GM12878 (cell line): ENCODE measurements around the gene SSH3. TPM values are rescaled to one million over a fixed set of nuclear protein-coding genes. Genes with fewer than 3 reads are reported as not detected.

ENCODE experiments used
- HDGF ChIP-seq: fragments of 450-650 bp; IDR thresholded peaks from 2 replicates; pipeline ENCODE4 v1.6.1; 2016; ENCODE audit warnings: antibody characterized with exemption
- IKZF1 ChIP-seq: fragments of 450-650 bp; conservative IDR thresholded peaks from 2 replicates; pipeline ENCODE4 v1.6.1; 2017; ENCODE audit warnings: antibody characterized with exemption, mild to moderate bottlenecking
- MTA2 ChIP-seq: fragments of 450-650 bp; IDR thresholded peaks from 2 replicates; pipeline ENCODE4 v1.6.1; 2016; ENCODE audit warnings: low read depth, mild to moderate bottlenecking, moderate library complexity
- MYC ChIP-seq: IDR thresholded peaks from 2 replicates; pipeline ENCODE4 v1.6.1; 2011; ENCODE audit warnings: mild to moderate bottlenecking, low read length, moderate library complexity, inconsistent platforms; ENCODE audit not compliant: insufficient read depth, insufficient replicate concordance, insufficient read length, severe bottlenecking
- PML ChIP-seq: IDR thresholded peaks from 2 replicates; pipeline ENCODE4 v1.6.1; 2012; ENCODE audit warnings: low read length, inconsistent platforms
- POLR2AphosphoS2 ChIP-seq: IDR thresholded peaks from 2 replicates; pipeline ENCODE4 v1.6.1; 2011; ENCODE audit warnings: low read depth, mild to moderate bottlenecking, low read length, improper control_type of control experiment, moderate library complexity
- RUNX3 ChIP-seq: IDR thresholded peaks from 2 replicates; pipeline ENCODE4 v1.6.1; 2012; ENCODE audit warnings: low read length, inconsistent platforms
- SIX5 ChIP-seq: IDR thresholded peaks from 2 replicates; pipeline ENCODE4 v1.6.1; 2011; ENCODE audit warnings: mild to moderate bottlenecking, low read depth, low read length, moderate library complexity; ENCODE audit not compliant: severe bottlenecking
- SMARCA5 ChIP-seq: fragments of 450-650 bp; IDR thresholded peaks from 2 replicates; pipeline ENCODE4 v1.6.1; 2017; ENCODE audit warnings: mild to moderate bottlenecking
- SMC3 ChIP-seq: IDR thresholded peaks from 2 replicates; pipeline ENCODE4 v1.6.1; 2011; ENCODE audit warnings: low read length, improper control_type of control experiment, borderline replicate concordance
- SPI1 ChIP-seq: IDR thresholded peaks from 2 replicates; pipeline ENCODE4 v1.6.1; 2011; ENCODE audit warnings: low read depth, mild to moderate bottlenecking, low read length, moderate library complexity, borderline replicate concordance; ENCODE audit not compliant: insufficient read depth
- SREBF1 ChIP-seq: IDR thresholded peaks from 2 replicates; pipeline ENCODE4 v1.6.1; 2012; ENCODE audit warnings: mild to moderate bottlenecking, low read length
- TCF12 ChIP-seq: IDR thresholded peaks from 2 replicates; pipeline ENCODE4 v1.6.1; 2011; ENCODE audit warnings: low read depth, mild to moderate bottlenecking, low read length
- ZNF207 ChIP-seq: fragments of 450-650 bp; IDR thresholded peaks from 2 replicates; pipeline ENCODE4 v1.6.1; 2014; ENCODE audit warnings: antibody characterized with exemption, mild to moderate bottlenecking, borderline replicate concordance
- ZNF217 ChIP-seq: fragments of 450-650 bp; IDR thresholded peaks from 2 replicates; pipeline ENCODE4 v1.6.1; 2017; ENCODE audit warnings: antibody characterized with exemption, mild to moderate bottlenecking
- polyA plus RNA-seq, 11 experiments: library from polyadenylated mRNA; depleted of rRNA in 4 of 11; unstranded in 6 of 11; stranded (reverse) in 5 of 11; fragments of >200 nt; fragmentation: Nextera tagmentation in 4 of 11; fragmentation: Illumina TruSeq in 1 of 11; extraction: Ambion mirVana in 4 of 11; extraction: Trizol in 1 of 11; gene quantifications; 1 replicate in 1 of 11; 2 replicates in 10 of 11; pipeline versions ENCODE4 v1.2.1 to v1.2.3, GENCODE V29; 2011 to 2016; ENCODE audit warnings: inconsistent platforms in 2 of 11, missing spikeins in 2 of 11, low read depth in 1 of 11
- total RNA-seq, 4 experiments: library from RNA; depleted of rRNA in 3 of 4; stranded (reverse); fragments of >200 nt in 3 of 4; fragmentation: Illumina TruSeq in 1 of 4; extraction: Trizol in 1 of 4; gene quantifications; 2 replicates each; pipeline versions ENCODE4 v1.2.1 to v1.2.3, GENCODE V29; 2013 to 2021
- TF ChIP-seq, protein P1 (sequence below): fragments of 450-650 bp; IDR thresholded peaks from 2 replicates; pipeline ENCODE4 v1.6.1; 2016; ENCODE audit warnings: mild to moderate bottlenecking, moderate library complexity, borderline replicate concordance
- TF ChIP-seq, protein P2 (sequence below): fragments of 450-650 bp; IDR thresholded peaks from 2 replicates; pipeline ENCODE4 v1.6.1; 2016; ENCODE audit warnings: mild to moderate bottlenecking
- TF ChIP-seq, protein P3 (sequence below): fragments of 450-650 bp; formaldehyde crosslinking; IDR thresholded peaks from 2 replicates; pipeline ENCODE4 v1.4.0; 2022; ENCODE audit warnings: mild to moderate bottlenecking, moderate library complexity
- TF ChIP-seq, protein P4 (sequence below): fragments of 450-650 bp; IDR thresholded peaks from 2 replicates; pipeline ENCODE4 v1.6.1; 2017; ENCODE audit warnings: low read depth, mild to moderate bottlenecking, moderate library complexity

Gene SSH3
- total and polyA plus RNA-seq, 10 of the 15 experiments (the other 5 are each of a cell fraction or from before 2014, with no cell fraction given): 0.05 to 0.83 (median 0.28) TPM; not detected in 3

DNA sequence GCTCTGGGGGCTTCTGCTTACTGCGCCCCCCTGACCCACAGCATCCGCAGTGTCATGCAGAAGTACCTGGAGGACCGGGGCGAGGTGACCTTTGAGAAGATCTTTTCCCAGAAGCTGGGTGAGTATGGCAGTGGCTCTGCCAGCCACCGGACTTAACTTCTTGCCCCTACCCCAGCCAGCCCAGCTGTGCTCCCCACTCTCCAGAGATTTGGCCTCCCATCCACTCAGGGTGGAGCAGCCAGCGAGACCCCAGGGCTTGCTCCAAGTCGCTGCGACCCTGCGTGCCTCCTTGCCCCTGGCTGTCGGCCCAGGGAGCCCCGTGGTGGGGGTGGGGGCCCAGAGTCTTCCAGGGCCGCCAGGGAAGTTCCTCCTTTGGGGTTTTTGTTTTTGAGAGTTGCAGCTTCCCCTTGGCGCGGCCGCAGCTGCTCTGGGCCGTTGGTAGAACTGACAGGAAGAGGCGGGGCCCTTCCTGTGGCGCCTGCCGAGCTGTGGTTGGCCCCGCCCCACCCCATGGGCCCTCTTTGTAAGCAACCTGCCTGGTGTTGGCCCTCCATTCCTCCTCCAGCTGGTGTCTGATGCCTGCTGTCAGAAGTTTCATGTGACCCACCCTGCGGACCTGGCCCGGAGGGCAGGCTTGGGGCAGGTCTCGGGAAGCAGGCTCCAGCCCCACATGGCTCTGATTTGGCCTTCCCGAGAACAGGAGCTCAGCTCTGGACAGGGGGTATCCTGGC is 25.9 kb upstream of the SSH3 start (continued):
- TF ChIP-seq POLR2AphosphoS2 (0 out of 2 replicates have a peak, but pooled peaks have one; percentile 25), PML (no peak), SMARCA5 (peak; percentile 60), TCF12 (peak; percentile 94), SMC3 (peak; percentile 8; the same call in 1 of the 2 replicates), SREBF1 (0 out of 2 replicates have a peak, but pooled peaks have one; percentile 33), SIX5 (no peak), RUNX3 (no peak), MYC (no peak), ZNF217 (no peak), IKZF1 (peak; percentile 97), SPI1 (peak; percentile 50; the same call in 1 of the 2 replicates), ZNF207 (peak; percentile 87; the same call in 1 of the 2 replicates), HDGF (peak; percentile 25; the same call in 1 of the 2 replicates), MTA2 (peak; percentile 36; the same call in 1 of the 2 replicates)
- TF ChIP-seq, protein P1, sequence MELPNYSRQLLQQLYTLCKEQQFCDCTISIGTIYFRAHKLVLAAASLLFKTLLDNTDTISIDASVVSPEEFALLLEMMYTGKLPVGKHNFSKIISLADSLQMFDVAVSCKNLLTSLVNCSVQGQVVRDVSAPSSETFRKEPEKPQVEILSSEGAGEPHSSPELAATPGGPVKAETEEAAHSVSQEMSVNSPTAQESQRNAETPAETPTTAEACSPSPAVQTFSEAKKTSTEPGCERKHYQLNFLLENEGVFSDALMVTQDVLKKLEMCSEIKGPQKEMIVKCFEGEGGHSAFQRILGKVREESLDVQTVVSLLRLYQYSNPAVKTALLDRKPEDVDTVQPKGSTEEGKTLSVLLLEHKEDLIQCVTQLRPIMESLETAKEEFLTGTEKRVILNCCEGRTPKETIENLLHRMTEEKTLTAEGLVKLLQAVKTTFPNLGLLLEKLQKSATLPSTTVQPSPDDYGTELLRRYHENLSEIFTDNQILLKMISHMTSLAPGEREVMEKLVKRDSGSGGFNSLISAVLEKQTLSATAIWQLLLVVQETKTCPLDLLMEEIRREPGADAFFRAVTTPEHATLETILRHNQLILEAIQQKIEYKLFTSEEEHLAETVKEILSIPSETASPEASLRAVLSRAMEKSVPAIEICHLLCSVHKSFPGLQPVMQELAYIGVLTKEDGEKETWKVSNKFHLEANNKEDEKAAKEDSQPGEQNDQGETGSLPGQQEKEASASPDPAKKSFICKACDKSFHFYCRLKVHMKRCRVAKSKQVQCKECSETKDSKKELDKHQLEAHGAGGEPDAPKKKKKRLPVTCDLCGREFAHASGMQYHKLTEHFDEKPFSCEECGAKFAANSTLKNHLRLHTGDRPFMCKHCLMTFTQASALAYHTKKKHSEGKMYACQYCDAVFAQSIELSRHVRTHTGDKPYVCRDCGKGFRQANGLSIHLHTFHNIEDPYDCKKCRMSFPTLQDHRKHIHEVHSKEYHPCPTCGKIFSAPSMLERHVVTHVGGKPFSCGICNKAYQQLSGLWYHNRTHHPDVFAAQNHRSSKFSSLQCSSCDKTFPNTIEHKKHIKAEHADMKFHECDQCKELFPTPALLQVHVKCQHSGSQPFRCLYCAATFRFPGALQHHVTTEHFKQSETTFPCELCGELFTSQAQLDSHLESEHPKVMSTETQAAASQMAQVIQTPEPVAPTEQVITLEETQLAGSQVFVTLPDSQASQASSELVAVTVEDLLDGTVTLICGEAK: peak; percentile 32; the same call in 1 of the 2 replicates
- TF ChIP-seq, protein P2, sequence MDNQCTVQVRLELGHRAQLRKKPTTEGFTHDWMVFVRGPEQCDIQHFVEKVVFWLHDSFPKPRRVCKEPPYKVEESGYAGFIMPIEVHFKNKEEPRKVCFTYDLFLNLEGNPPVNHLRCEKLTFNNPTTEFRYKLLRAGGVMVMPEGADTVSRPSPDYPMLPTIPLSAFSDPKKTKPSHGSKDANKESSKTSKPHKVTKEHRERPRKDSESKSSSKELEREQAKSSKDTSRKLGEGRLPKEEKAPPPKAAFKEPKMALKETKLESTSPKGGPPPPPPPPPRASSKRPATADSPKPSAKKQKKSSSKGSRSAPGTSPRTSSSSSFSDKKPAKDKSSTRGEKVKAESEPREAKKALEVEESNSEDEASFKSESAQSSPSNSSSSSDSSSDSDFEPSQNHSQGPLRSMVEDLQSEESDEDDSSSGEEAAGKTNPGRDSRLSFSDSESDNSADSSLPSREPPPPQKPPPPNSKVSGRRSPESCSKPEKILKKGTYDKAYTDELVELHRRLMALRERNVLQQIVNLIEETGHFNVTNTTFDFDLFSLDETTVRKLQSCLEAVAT: peak; percentile 73
- TF ChIP-seq, protein P3, sequence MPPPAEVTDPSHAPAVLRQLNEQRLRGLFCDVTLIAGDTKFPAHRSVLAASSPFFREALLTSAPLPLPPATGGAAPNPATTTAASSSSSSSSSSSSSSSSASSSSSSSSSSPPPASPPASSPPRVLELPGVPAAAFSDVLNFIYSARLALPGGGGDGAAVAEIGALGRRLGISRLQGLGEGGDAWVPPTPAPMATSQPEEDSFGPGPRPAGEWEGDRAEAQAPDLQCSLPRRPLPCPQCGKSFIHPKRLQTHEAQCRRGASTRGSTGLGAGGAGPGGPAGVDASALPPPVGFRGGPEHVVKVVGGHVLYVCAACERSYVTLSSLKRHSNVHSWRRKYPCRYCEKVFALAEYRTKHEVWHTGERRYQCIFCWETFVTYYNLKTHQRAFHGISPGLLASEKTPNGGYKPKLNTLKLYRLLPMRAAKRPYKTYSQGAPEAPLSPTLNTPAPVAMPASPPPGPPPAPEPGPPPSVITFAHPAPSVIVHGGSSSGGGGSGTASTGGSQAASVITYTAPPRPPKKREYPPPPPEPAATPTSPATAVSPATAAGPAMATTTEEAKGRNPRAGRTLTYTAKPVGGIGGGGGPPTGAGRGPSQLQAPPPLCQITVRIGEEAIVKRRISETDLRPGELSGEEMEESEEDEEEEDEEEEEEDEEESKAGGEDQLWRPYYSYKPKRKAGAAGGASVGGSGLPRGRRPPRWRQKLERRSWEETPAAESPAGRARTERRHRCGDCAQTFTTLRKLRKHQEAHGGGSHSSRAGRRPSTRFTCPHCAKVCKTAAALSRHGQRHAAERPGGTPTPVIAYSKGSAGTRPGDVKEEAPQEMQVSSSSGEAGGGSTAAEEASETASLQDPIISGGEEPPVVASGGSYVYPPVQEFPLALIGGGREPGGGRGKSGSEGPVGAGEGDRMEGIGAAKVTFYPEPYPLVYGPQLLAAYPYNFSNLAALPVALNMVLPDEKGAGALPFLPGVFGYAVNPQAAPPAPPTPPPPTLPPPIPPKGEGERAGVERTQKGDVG (CRISPR knock-in tag): peak; percentile 49; the same call in 1 of the 2 replicates
- TF ChIP-seq, protein P4, sequence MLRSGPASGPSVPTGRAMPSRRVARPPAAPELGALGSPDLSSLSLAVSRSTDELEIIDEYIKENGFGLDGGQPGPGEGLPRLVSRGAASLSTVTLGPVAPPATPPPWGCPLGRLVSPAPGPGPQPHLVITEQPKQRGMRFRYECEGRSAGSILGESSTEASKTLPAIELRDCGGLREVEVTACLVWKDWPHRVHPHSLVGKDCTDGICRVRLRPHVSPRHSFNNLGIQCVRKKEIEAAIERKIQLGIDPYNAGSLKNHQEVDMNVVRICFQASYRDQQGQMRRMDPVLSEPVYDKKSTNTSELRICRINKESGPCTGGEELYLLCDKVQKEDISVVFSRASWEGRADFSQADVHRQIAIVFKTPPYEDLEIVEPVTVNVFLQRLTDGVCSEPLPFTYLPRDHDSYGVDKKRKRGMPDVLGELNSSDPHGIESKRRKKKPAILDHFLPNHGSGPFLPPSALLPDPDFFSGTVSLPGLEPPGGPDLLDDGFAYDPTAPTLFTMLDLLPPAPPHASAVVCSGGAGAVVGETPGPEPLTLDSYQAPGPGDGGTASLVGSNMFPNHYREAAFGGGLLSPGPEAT: peak; percentile 84
